Measurements from ENCODE around the gene PDGFC. TPM values are rescaled to one million over a fixed set of nuclear protein-coding genes. Genes with fewer than 3 reads are reported as not detected.

Gene PDGFC
- total RNA-seq, 2 experiments from 2014 or later: not detected

- Histone ChIP-seq H3K4me1 (ENCODE audit: insufficient read depth, low read length, poor library complexity, severe bottlenecking) (no peaks in the 10 kb centered on the region), H3K27ac (ENCODE audit: low read depth, low read length, poor library complexity, severe bottlenecking) (no peak overlapping the region), H3K79me2 (ENCODE audit: insufficient read depth, low read depth, low read length) (no peaks in the 10 kb centered on the region), H3K9me2 (ENCODE audit: insufficient read depth, low read length) (no peaks in the 10 kb centered on the region), H3K4me2 (ENCODE audit: low read length) (no peak overlapping the region), H3K9me3 (ENCODE audit: low read length) (no peaks in the 10 kb centered on the region), H4K20me1 (ENCODE audit: insufficient read depth, low read length) (no peaks in the 10 kb centered on the region), H3K4me3 (ENCODE audit: low read depth, low read length, poor library complexity, severe bottlenecking) (no peak overlapping the region), H3K36me3 (ENCODE audit: insufficient read depth, low read length) (no peaks in the 10 kb centered on the region), H2AFZ (ENCODE audit: low read length) (no peak overlapping the region)
- CTCF ChIA-PET (ENCODE audit: unreplicated experiment): no interaction called here
- no peak for DNase-seq (ENCODE audit: low spot score)
- no TSS peak for BruUV-seq (replicated peaks)
- POLR2A ChIA-PET: interaction anchor here (0.7 kb wide), 1 partner anchor 591 kb away, joined by 3 read pairs; no protein-coding TSS in a partner anchor
- no peak for TF ChIP-seq CTCF (conservative IDR thresholded peaks at IDR 0.05; ENCODE audit: low read length)
- no peak for TF ChIP-seq EZH2phosphoT487 (IDR thresholded peaks at IDR 0.05; ENCODE audit: borderline replicate concordance, low read depth, low read length)
- intact Hi-C loops (cut with micrococcal nuclease; ENCODE audit: unreplicated experiment): no loop called here
Measured at GRCh38 chr4:156766846-156767245, 204.8 kb downstream of the PDGFC start.

GRCh38 chr4:156765277-156765676 is 206.3 kb downstream of the PDGFC start:
- H3K4me2 ChIP-seq (ENCODE audit: low read length): no peak overlapping the region
- ChIA-PET CTCF (ENCODE audit: unreplicated experiment) (no interaction called here), POLR2A (no interaction called here)
- no peak overlapping the region for H3K27ac ChIP-seq (ENCODE audit: low read depth, low read length, poor library complexity, severe bottlenecking)
- intact Hi-C loops (cut with micrococcal nuclease; ENCODE audit: unreplicated experiment): no loop called here
- H3K36me3 ChIP-seq (ENCODE audit: insufficient read depth, low read length): no peaks in the 10 kb centered on the region
- no peak for DNase-seq (ENCODE audit: low spot score)
- H3K9me3 ChIP-seq (ENCODE audit: low read length): no peaks in the 10 kb centered on the region
- BruUV-seq (replicated peaks): no TSS peak
- H2AFZ ChIP-seq (ENCODE audit: low read length): no peak overlapping the region
- H3K4me1 ChIP-seq (ENCODE audit: insufficient read depth, low read length, poor library complexity, severe bottlenecking): no peaks in the 10 kb centered on the region
- no peaks in the 10 kb centered on the region for H3K79me2 ChIP-seq (ENCODE audit: insufficient read depth, low read depth, low read length)
- no peak overlapping the region for H3K4me3 ChIP-seq (ENCODE audit: low read depth, low read length, poor library complexity, severe bottlenecking)
- TF ChIP-seq EZH2phosphoT487 (IDR thresholded peaks at IDR 0.05; ENCODE audit: borderline replicate concordance, low read depth, low read length) (no peak), CTCF (conservative IDR thresholded peaks at IDR 0.05; ENCODE audit: low read length) (no peak)
- no peaks in the 10 kb centered on the region for H4K20me1 ChIP-seq (ENCODE audit: insufficient read depth, low read length)
- no peaks in the 10 kb centered on the region for H3K9me2 ChIP-seq (ENCODE audit: insufficient read depth, low read length)

- H3K27ac ChIP-seq (ENCODE audit: low read depth, low read length, poor library complexity, severe bottlenecking): no peak overlapping the region
- no peak overlapping the region for H2AFZ ChIP-seq (ENCODE audit: low read length)
- no peak overlapping the region for H3K4me3 ChIP-seq (ENCODE audit: low read depth, low read length, poor library complexity, severe bottlenecking)
- intact Hi-C loops (cut with micrococcal nuclease; ENCODE audit: unreplicated experiment): no loop called here
- H3K4me2 ChIP-seq (ENCODE audit: low read length): no peak overlapping the region
- no peaks in the 10 kb centered on the region for H3K4me1 ChIP-seq (ENCODE audit: insufficient read depth, low read length, poor library complexity, severe bottlenecking)
- no peaks in the 10 kb centered on the region for H3K9me3 ChIP-seq (ENCODE audit: low read length)
- H3K79me2 ChIP-seq (ENCODE audit: insufficient read depth, low read depth, low read length): no peaks in the 10 kb centered on the region
- no peaks in the 10 kb centered on the region for H3K9me2 ChIP-seq (ENCODE audit: insufficient read depth, low read length)
- no peaks in the 10 kb centered on the region for H4K20me1 ChIP-seq (ENCODE audit: insufficient read depth, low read length)
- BruUV-seq (replicated peaks): no TSS peak
- ChIA-PET POLR2A (no interaction called here), CTCF (ENCODE audit: unreplicated experiment) (no interaction called here)
- no peak for TF ChIP-seq EZH2phosphoT487 (IDR thresholded peaks at IDR 0.05; ENCODE audit: borderline replicate concordance, low read depth, low read length)
- no peak for TF ChIP-seq CTCF (conservative IDR thresholded peaks at IDR 0.05; ENCODE audit: low read length)
- no peak for DNase-seq (ENCODE audit: low spot score)
- H3K36me3 ChIP-seq (ENCODE audit: insufficient read depth, low read length): no peaks in the 10 kb centered on the region
Measured at GRCh38 chr4:156764846-156765245, 206.8 kb downstream of the PDGFC start.

All from OCI-LY7 (cell line).